SK-N-MC (cell line): Measurements from ENCODE around the gene DLGAP4.

ENCODE experiments used
- DNase-seq: peaks from one replicate; pipeline ENCODE4 v3.0.0-alpha.2; 2011; ENCODE audit warnings: low read depth, low spot score
- H3K27ac ChIP-seq: fragments of 200-600 bp; sonication (generic); 2 replicates; pipeline ENCODE4 v1.5.1; 2016; ENCODE audit warnings: mixed run types
- H3K36me3 ChIP-seq: fragments of 200-600 bp; sonication (generic); 2 replicates; pipeline ENCODE4 v1.6.1; 2017; ENCODE audit warnings: antibody characterized with exemption, low read length, mixed read lengths; ENCODE audit not compliant: insufficient read depth
- H3K4me3 ChIP-seq: fragments of 200-600 bp; sonication (generic); 2 replicates; pipeline ENCODE4 v1.5.1; 2016
- H3K9ac ChIP-seq: fragments of 200-600 bp; sonication (generic); 2 replicates; pipeline ENCODE4 v1.8.0; 2017; ENCODE audit warnings: mixed run types, mixed read lengths; ENCODE audit not compliant: insufficient read length
- H3K9me3 ChIP-seq: fragments of 200-600 bp; sonication (generic); 2 replicates; pipeline ENCODE4 v1.6.1; 2017; ENCODE audit warnings: low read depth, mild to moderate bottlenecking, antibody characterized with exemption, low read length, moderate library complexity, mixed read lengths
- EZH2 ChIP-seq: fragments of 200-600 bp; sonication (generic); IDR thresholded peaks from one replicate; pipeline ENCODE4 v1.6.1; 2017; ENCODE audit warnings: antibody characterized with exemption
- FOXP2 ChIP-seq: optimal IDR thresholded peaks from 2 replicates; pipeline ENCODE3; 2011; ENCODE audit warnings: mild to moderate bottlenecking, moderate library complexity; ENCODE audit not compliant: insufficient read depth; ENCODE audit errors: extremely low read length, control extremely low read depth
- POLR2AphosphoS5 ChIP-seq: IDR thresholded peaks from 2 replicates; pipeline ENCODE4 v1.6.1; 2012; ENCODE audit warnings: mild to moderate bottlenecking, low read depth, low read length, borderline replicate concordance

The DLGAP4 gene

DNA sequence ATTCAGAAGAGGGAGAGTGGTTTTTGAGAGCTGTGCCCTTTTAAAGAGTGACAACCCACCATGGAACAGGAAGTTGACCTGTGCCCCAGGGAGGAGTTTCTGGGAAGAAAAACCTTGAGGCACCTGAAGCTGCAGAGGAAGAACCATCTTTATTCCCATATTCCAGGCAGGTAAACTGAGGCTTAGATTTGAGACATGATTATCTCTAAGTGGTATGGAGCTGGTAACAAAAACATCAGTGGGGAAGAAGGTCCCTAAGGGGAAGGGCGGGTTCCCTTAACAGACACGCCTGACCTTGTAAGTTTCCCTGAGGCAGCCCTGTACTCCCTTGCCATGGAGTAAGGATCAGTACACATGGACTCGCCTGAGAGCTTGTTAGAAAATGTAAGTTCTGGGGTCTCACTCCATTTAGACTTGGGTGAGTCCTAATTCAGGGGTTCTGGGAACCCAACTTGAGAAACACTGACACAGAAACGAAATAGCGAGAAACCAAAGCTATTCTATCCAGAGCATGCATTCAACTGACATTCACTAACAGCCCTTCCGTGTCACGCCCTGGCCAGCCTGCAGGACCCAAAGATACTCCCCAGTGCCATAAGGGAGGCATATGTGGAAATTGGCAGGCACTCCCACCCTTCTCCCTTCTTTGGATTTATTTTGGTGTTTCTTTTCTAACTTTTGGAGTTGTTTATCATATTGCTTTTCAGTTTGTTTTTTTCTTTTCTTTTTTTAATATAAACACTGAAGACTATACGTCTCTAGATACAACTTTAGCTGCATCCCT is 90.9 kb downstream of the DLGAP4 start:
- no peaks in the 10 kb centered on the region for H3K36me3 ChIP-seq
- no peak overlapping the region for H3K9ac ChIP-seq
- no peak overlapping the region for H3K27ac ChIP-seq
- TF ChIP-seq FOXP2 = no peak
- no peak for TF ChIP-seq POLR2AphosphoS5
- TF ChIP-seq EZH2 = no peak
- H3K4me3 ChIP-seq = no peak overlapping the region
- no peaks in the 10 kb centered on the region for H3K9me3 ChIP-seq
- no peak for DNase-seq

DNA sequence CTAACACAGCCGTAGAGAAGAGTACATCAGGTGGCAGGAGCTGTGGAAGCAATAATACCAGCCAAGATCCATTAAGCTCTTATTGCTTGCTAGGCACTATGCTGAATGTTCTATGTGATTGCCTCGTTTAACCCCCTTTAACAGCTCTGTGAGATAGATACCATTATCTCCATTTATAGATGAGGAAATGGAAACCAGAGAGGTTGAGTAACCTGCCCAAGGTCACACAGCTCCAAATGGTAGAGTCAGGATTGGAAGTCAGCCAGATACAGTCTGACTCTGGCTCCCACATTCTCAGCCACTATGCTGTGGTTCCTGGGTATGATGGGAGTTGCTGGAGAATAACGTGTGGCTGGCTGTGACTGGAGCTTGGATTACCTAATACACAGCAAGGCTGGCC is 92.4 kb downstream of the DLGAP4 start:
- TF ChIP-seq FOXP2 (no peak), POLR2AphosphoS5 (no peak), EZH2 (no peak)
- no peak overlapping the region for H3K9ac ChIP-seq
- H3K9me3 ChIP-seq = no peaks in the 10 kb centered on the region
- H3K36me3 ChIP-seq = no peaks in the 10 kb centered on the region
- H3K27ac ChIP-seq = no peak overlapping the region
- no peak for DNase-seq
- no peak overlapping the region for H3K4me3 ChIP-seq

DNA sequence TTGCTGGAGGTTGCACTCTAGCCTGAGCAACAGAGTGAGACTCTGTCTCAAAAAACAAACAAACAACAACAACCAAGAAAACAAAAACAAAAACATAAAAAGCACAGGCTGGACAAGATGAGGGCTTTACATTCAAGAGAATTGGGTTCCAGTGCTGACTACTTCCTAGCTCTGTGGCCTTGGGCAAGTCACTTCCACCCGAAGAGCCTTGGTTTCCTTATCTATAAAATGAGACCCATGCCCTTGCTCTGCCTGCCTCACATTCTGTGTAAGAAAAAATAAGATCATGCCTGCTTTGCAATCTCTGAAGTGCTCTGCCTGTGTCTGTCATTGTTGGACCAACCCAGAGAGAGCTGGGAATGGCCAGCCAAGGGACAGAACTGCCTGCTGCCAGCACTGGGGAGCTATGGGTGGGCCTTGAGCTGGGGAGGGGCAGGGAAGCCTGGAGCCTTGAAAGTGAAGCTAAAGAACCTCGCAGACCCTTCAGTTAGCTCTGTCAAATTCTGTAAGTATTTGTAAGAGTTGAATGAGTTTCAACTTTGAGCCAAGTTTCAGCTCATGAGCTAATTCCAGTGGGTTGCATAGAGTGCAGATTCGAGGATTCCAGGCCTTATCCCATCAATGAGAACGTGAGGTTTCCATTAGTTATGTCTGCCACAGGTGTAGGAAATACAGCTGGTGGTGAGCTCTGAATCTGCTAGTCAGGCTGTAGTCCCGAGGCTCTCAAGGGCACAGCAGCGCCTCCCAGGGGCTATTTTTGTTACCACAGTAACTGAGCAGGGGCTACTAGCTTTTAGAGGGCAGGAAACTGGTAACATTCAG is 93.2 kb downstream of the DLGAP4 start:
- no peak overlapping the region for H3K9ac ChIP-seq
- TF ChIP-seq POLR2AphosphoS5 (no peak), EZH2 (no peak), FOXP2 (no peak)
- no peak overlapping the region for H3K27ac ChIP-seq
- no peak for DNase-seq
- no peaks in the 10 kb centered on the region for H3K9me3 ChIP-seq
- H3K36me3 ChIP-seq = no peaks in the 10 kb centered on the region
- H3K4me3 ChIP-seq = no peak overlapping the region

DNA sequence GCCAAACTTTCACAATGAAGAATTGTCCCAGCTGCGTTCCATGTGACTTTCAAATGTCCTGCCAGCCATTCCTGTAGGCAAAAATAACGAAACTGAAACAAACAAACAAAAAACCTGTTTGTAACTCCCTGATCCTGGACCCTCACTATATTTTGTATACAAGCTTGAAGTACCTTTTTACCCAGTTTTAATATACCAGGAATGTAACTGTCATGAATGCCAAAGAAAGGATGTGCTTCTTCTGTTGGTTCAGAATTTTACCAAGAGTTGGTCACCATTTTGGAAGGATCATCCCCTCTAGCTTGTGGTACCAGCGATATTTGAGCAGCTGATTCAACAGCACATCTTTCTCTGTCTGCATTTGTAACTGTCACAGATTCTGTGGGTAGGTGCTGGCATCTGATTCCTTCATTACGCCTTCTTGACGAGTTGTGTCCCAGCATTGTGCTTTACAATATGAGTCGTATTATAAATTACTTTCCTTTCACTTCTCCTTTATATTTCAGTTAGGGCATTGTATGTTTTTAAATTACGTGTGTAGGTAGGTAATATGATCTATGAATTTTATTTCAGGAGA is 93.9 kb downstream of the DLGAP4 start:
- Histone ChIP-seq H3K4me3 (no peak overlapping the region), H3K9me3 (no peaks in the 10 kb centered on the region)

DNA sequence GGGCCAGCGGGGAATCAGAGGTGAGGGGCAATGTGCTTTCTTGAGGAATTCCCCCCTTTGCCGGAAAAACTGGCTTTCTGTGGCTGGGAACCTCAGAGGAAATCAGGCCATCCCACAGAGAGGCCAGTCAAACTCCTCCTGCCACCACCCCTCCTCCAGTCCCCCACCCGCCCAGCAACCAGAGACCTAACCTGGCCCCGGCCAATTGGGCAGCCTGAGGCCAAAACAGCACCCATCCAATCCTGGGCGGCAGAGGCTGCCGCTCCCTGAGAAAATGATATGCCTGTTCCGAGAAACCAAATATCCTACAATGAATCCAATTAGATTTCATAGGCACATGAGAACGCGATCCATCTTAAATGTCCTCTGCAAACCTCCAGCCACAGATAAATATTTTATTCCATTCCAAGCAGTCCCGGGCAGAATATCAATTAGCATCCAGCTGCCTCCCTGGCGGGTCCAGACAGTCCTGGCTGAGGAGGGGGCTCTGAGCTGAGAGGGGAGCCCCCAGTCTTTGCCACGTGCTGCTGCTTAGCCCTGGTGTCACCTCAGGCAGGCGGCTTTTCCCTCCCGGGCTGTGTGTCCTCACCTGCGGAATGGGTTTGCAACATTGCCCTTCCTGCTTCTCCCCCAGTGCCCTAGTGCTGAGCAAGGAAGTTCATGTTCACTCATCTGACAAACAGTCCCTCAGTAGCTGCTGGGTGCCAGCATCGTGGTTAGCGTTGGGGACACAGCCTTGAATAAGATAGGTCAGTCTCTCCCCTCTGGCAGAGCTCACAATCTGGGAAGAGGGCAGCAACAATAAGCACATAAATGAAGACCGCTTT is 95.0 kb downstream of the DLGAP4 start:
- no peak for TF ChIP-seq EZH2
- no peak for TF ChIP-seq POLR2AphosphoS5
- no peak for TF ChIP-seq FOXP2
- no peak for DNase-seq
- no peaks in the 10 kb centered on the region for H3K9me3 ChIP-seq
- H3K4me3 ChIP-seq = no peak overlapping the region
- H3K9ac ChIP-seq = no peak overlapping the region
- H3K27ac ChIP-seq = no peak overlapping the region
- no peaks in the 10 kb centered on the region for H3K36me3 ChIP-seq

More for the DNA sequence above, 93.9 kb downstream of the DLGAP4 start:
- DNase-seq = no peak
- Histone ChIP-seq H3K27ac (no peak overlapping the region), H3K9ac (no peak overlapping the region), H3K36me3 (no peaks in the 10 kb centered on the region)
- TF ChIP-seq EZH2 (no peak), FOXP2 (no peak), POLR2AphosphoS5 (no peak)

DNA sequence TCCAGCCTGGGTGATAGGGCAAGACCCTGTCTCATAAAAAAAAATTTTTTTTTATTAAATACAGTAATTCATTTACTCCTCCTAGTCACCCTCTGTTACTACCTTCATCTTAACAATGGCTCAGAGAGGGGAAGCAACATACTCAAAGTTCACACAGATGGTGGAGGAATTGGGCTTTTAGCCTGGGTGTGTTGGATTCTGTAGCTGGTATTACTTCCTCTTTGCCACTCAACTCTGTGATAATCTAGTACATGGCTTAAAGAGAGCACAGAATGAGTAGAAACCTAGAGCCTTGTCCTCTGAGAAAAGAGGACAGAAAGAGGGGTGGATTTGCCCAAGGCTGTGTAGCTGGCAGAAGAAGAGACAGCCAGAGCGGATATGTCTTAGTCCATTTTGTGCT is 96.6 kb downstream of the DLGAP4 start:
- TF ChIP-seq EZH2 (no peak), POLR2AphosphoS5 (no peak), FOXP2 (no peak)
- DNase-seq = no peak
- Histone ChIP-seq H3K9me3 (no peaks in the 10 kb centered on the region), H3K36me3 (no peaks in the 10 kb centered on the region), H3K4me3 (no peak overlapping the region), H3K9ac (no peak overlapping the region), H3K27ac (no peak overlapping the region)

DNA sequence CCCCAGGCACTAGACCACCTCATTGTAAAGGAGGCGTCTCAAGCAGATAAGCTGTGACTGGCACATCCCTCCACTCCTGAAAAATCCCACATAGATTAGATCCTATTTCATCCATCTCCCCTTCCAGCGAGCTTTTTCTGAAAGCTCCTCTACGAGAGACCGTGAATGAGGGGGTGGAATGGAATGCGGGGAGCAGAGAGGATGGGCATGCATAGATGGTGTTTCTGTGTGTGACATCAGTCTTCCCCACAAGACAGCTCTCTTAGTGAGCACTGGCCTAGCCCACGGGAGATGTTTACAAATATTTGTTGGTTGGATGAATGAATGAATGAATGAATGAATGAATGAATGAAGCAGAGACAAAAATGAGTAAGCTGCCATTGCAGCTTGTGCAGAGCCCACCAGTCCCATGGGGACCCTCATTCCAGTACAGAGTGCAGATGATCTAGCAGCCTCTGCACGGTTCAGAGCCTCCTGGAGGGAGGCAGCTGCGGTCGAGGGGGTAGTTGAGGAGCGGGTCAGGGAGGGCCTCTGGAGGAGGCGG is 98.4 kb downstream of the DLGAP4 start:
- H3K9me3 ChIP-seq = no peaks in the 10 kb centered on the region
- no peak overlapping the region for H3K27ac ChIP-seq
- no peak overlapping the region for H3K9ac ChIP-seq
- DNase-seq = no peak
- TF ChIP-seq EZH2 = no peak
- TF ChIP-seq POLR2AphosphoS5 = no peak
- no peak for TF ChIP-seq FOXP2
- no peaks in the 10 kb centered on the region for H3K36me3 ChIP-seq
- H3K4me3 ChIP-seq = no peak overlapping the region
